Panc1 (cell line): ENCODE measurements around the gene ITGB8.
A peak's percentile ranks its signal among the peaks of the same experiment; 100 is the strongest.

Experiments
- POLR2AphosphoS5 ChIP-seq: IDR thresholded peaks from 2 replicates; pipeline ENCODE4 v1.6.1; 2012; ENCODE audit warnings: mild to moderate bottlenecking, low read depth, low read length, moderate library complexity
- SIN3A ChIP-seq: IDR thresholded peaks from 2 replicates; pipeline ENCODE4 v1.6.1; 2012; ENCODE audit warnings: low read depth, mild to moderate bottlenecking, low read length, moderate library complexity, borderline replicate concordance; ENCODE audit not compliant: insufficient read depth
- TCF7L2 ChIP-seq: IDR thresholded peaks from 2 replicates; pipeline ENCODE4 v1.6.1; 2011; ENCODE audit warnings: mild to moderate bottlenecking, low read depth, low read length, inconsistent platforms
- TF ChIP-seq, protein P1 (sequence below): fragments of 450-650 bp; IDR thresholded peaks from 2 replicates; pipeline ENCODE4 v1.5.1; 2017; ENCODE audit warnings: mild to moderate bottlenecking
- TF ChIP-seq, protein P2 (sequence below), 2 experiments: IDR thresholded peaks; 2 replicates each; pipeline ENCODE4 v1.6.1; 2011 to 2012; ENCODE audit warnings: low read depth in 2 of 2, control low read depth in 1 of 2, low read length in 1 of 2, mild to moderate bottlenecking in 1 of 2, moderate library complexity in 1 of 2; ENCODE audit not compliant: insufficient read depth in 1 of 2

DNA sequence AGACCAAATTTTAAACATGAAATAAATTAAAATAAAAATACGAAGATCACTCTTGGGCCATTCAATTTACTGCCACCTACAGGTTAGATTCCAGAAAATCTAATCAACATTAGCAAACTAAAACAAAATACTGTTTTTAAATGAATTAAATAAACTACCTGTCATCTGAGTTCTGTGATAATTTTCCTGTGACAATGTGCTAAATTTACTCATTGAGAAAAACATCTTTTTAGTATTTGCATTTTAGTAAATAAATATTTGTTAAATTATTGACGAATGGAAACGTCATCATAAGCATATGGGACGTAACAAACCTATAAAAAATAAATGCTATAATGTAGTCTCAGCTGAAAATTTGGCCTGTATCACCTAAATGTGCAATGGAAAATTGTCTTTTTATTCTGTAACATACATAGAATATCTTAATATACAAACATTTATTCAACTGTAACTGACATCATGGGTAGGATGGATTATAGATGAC is 72.1 kb downstream of the ITGB8 start:
- TF ChIP-seq, protein P1, sequence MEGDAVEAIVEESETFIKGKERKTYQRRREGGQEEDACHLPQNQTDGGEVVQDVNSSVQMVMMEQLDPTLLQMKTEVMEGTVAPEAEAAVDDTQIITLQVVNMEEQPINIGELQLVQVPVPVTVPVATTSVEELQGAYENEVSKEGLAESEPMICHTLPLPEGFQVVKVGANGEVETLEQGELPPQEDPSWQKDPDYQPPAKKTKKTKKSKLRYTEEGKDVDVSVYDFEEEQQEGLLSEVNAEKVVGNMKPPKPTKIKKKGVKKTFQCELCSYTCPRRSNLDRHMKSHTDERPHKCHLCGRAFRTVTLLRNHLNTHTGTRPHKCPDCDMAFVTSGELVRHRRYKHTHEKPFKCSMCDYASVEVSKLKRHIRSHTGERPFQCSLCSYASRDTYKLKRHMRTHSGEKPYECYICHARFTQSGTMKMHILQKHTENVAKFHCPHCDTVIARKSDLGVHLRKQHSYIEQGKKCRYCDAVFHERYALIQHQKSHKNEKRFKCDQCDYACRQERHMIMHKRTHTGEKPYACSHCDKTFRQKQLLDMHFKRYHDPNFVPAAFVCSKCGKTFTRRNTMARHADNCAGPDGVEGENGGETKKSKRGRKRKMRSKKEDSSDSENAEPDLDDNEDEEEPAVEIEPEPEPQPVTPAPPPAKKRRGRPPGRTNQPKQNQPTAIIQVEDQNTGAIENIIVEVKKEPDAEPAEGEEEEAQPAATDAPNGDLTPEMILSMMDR = peak; percentile 64; the same call in 1 of the 2 replicates
- TF ChIP-seq TCF7L2 (no peak), POLR2AphosphoS5 (no peak), SIN3A (no peak)
- TF ChIP-seq, protein P2, sequence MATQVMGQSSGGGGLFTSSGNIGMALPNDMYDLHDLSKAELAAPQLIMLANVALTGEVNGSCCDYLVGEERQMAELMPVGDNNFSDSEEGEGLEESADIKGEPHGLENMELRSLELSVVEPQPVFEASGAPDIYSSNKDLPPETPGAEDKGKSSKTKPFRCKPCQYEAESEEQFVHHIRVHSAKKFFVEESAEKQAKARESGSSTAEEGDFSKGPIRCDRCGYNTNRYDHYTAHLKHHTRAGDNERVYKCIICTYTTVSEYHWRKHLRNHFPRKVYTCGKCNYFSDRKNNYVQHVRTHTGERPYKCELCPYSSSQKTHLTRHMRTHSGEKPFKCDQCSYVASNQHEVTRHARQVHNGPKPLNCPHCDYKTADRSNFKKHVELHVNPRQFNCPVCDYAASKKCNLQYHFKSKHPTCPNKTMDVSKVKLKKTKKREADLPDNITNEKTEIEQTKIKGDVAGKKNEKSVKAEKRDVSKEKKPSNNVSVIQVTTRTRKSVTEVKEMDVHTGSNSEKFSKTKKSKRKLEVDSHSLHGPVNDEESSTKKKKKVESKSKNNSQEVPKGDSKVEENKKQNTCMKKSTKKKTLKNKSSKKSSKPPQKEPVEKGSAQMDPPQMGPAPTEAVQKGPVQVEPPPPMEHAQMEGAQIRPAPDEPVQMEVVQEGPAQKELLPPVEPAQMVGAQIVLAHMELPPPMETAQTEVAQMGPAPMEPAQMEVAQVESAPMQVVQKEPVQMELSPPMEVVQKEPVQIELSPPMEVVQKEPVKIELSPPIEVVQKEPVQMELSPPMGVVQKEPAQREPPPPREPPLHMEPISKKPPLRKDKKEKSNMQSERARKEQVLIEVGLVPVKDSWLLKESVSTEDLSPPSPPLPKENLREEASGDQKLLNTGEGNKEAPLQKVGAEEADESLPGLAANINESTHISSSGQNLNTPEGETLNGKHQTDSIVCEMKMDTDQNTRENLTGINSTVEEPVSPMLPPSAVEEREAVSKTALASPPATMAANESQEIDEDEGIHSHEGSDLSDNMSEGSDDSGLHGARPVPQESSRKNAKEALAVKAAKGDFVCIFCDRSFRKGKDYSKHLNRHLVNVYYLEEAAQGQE (IDR thresholded peaks at IDR 0.05; ENCODE audit: insufficient read depth in 1 of 2, low read depth in 2 of 2, low read length in 1 of 2) = no peak
